Uterus (tissue), 4 donors: ENCODE measurements around the gene PHTF2. TPM values are rescaled to one million over a fixed set of nuclear protein-coding genes. Genes with fewer than 3 reads are reported as not detected.

ENCODE experiments used
- DNase-seq, 2 donors: peaks; one replicate each; pipeline ENCODE4 v3.0.0-alpha.2; 2019 to 2020
- H3K27ac ChIP-seq, 2 donors: fragments of 200-600 bp; sonication (generic); 1 replicate in 1 of 2; 2 replicates in 1 of 2; pipeline ENCODE4 v1.5.1; 2016 to 2018
- H3K27me3 ChIP-seq, 2 donors: fragments of 200-600 bp; sonication (generic); one replicate each; pipeline ENCODE4 v1.5.1; 2018 to 2019; ENCODE audit warnings: control low read depth in 1 of 2
- H3K36me3 ChIP-seq, 2 donors: fragments of 200-600 bp; sonication (generic); one replicate each; pipeline ENCODE4 v1.5.1; 2019; ENCODE audit warnings: control low read depth in 1 of 2
- H3K4me1 ChIP-seq, 2 donors: fragments of 200-600 bp; sonication (generic); one replicate each; pipeline ENCODE4 v1.5.1; 2018 to 2019; ENCODE audit warnings: control low read depth in 1 of 2
- H3K4me3 ChIP-seq, 2 donors: fragments of 200-600 bp; sonication (generic); 1 replicate in 1 of 2; 2 replicates in 1 of 2; pipeline ENCODE4 v1.5.1; 2018 to 2019; ENCODE audit warnings: mild to moderate bottlenecking in 1 of 2
- H3K9me3 ChIP-seq, 2 donors: fragments of 200-600 bp; sonication (generic); one replicate each; pipeline ENCODE4 v1.5.1; 2019; ENCODE audit warnings: control low read depth in 1 of 2
- POLR2A ChIP-seq, 2 donors: fragments of 450-650 bp; IDR thresholded peaks; one replicate each; pipeline ENCODE4 v1.6.1; 2016; ENCODE audit warnings: antibody characterized with exemption in 2 of 2, mild to moderate bottlenecking in 1 of 2, moderate library complexity in 1 of 2
- intact Hi-C: fragments of 100-400 bp; cut with DNase I; formaldehyde crosslinking; loops from one replicate; pipeline ENCODE4 v1.15.1; 2023; ENCODE audit warnings: low total_unique reads
- total RNA-seq, 4 donors: library from RNA; depleted of rRNA in 3 of 4; stranded (reverse); fragments of >200 nt in 3 of 4; gene quantifications; one replicate each; pipeline versions ENCODE4 v1.1.0 to v1.2.4, GENCODE V29; 2014 to 2023
- TF ChIP-seq, protein P1 (sequence below), 4 experiments: fragments of 200-600 bp in 2 of 4; fragments of 450-650 bp in 2 of 4; sonication (generic) in 2 of 4; IDR thresholded peaks; one replicate each; pipeline ENCODE4 v1.5.1; 2016 to 2019; ENCODE audit warnings: antibody characterized with exemption in 4 of 4, mild to moderate bottlenecking in 2 of 4, moderate library complexity in 1 of 4
- donor health status: DM: yes; HTN: yes; CAD: no.

The PHTF2 gene
- total RNA-seq, 4 donors from 2014 or later: 6.4 to 54.8 (median 24.7) TPM

DNA sequence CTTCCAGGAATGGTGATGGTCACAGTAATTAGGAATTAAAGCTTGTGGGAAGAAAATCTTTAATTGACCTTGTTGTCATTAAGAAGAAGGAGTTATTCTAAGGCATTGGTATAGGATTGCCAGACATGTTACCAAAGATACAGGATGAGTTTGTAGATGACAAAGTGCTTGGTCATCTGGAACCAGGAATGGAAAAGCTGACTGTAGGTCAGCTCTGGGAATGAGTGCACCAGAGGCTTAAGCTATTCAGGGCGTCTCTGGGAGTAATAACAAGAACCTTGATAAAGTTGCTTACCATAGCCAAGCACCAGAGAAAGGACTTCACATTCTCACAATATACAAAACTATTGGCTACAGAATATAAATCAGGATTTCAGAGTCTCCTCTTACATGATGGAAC, 89.0 kb downstream of the PHTF2 start:
- H3K27me3 ChIP-seq: no peaks in the 10 kb centered on the region
- H3K27ac ChIP-seq: no peak overlapping the region
- H3K36me3 ChIP-seq: no peaks in the 10 kb centered on the region
- H3K9me3 ChIP-seq: no peaks in the 10 kb centered on the region
- no peak for TF ChIP-seq POLR2A (IDR thresholded peaks at IDR 0.05)
- TF ChIP-seq, protein P1, sequence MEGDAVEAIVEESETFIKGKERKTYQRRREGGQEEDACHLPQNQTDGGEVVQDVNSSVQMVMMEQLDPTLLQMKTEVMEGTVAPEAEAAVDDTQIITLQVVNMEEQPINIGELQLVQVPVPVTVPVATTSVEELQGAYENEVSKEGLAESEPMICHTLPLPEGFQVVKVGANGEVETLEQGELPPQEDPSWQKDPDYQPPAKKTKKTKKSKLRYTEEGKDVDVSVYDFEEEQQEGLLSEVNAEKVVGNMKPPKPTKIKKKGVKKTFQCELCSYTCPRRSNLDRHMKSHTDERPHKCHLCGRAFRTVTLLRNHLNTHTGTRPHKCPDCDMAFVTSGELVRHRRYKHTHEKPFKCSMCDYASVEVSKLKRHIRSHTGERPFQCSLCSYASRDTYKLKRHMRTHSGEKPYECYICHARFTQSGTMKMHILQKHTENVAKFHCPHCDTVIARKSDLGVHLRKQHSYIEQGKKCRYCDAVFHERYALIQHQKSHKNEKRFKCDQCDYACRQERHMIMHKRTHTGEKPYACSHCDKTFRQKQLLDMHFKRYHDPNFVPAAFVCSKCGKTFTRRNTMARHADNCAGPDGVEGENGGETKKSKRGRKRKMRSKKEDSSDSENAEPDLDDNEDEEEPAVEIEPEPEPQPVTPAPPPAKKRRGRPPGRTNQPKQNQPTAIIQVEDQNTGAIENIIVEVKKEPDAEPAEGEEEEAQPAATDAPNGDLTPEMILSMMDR (IDR thresholded peaks at IDR 0.05): no peak
- H3K4me1 ChIP-seq: no peaks in the 10 kb centered on the region
- intact Hi-C loops: no loop called here
- no peak overlapping the region for H3K4me3 ChIP-seq
- DNase-seq: no peak

DNA sequence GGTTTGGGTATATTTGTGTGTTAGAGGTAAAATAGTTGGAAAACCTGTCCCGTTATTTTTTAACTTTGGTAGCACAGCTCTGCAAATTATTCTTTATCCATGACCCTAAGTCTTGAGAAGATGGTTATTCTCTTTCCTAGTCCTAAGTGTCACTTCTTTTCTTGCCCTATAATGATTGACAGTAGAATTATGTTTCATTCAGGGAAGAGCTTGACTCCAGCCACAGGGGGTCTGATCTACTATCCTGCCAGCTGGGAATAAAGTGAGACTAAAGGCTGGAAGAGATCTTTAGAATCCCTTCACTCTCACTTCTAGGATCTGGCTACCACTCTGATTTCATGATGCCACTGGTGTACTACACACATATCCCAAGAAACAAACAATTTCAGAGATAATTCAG, 90.4 kb downstream of the PHTF2 start:
- H3K27me3 ChIP-seq: no peaks in the 10 kb centered on the region
- TF ChIP-seq, protein P1 (IDR thresholded peaks at IDR 0.05): no peak
- TF ChIP-seq POLR2A (IDR thresholded peaks at IDR 0.05): no peak
- H3K4me1 ChIP-seq: no peaks in the 10 kb centered on the region
- DNase-seq: no peak
- no peak overlapping the region for H3K4me3 ChIP-seq
- no peak overlapping the region for H3K27ac ChIP-seq
- intact Hi-C loops: no loop called here
- no peaks in the 10 kb centered on the region for H3K9me3 ChIP-seq
- no peaks in the 10 kb centered on the region for H3K36me3 ChIP-seq

DNA sequence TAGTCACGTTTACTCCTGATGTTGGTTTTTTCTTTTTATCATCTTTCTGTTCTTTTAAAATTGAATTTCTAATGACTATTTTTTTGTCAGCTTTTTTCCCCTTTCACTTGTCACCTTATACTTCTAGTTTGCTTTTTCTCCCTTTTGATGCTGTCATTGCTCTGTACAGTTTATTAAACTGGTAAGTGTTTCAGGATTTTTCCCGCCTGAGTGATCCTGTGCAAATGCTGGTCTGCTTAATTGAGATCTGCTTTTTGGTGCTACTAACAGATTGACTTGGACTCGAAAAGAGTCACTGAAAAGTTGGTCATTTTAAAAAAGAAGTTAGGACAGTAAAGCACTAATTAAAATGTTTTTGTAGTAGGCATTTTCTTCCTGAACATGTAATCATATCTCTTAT, 95.2 kb downstream of the PHTF2 start:
- intact Hi-C loops: no loop called here
- no peak for DNase-seq

GRCh38 chr7:77894574-77895091, 96.1 kb downstream of the PHTF2 start:
- Histone ChIP-seq H3K4me1 (no peaks in the 10 kb centered on the region), H3K36me3 (no peaks in the 10 kb centered on the region), H3K27me3 (no peaks in the 10 kb centered on the region), H3K9me3 (no peaks in the 10 kb centered on the region), H3K4me3 (no peak overlapping the region), H3K27ac (no peak overlapping the region)
- no peak for TF ChIP-seq POLR2A (IDR thresholded peaks at IDR 0.05)
- TF ChIP-seq, protein P1 (IDR thresholded peaks at IDR 0.05): no peak
- intact Hi-C loops: no loop called here
- no peak for DNase-seq

More for the DNA sequence above, 95.2 kb downstream of the PHTF2 start:
- H3K36me3 ChIP-seq: no peaks in the 10 kb centered on the region
- no peak overlapping the region for H3K27ac ChIP-seq
- no peaks in the 10 kb centered on the region for H3K9me3 ChIP-seq
- H3K4me3 ChIP-seq: no peak overlapping the region
- H3K4me1 ChIP-seq: no peaks in the 10 kb centered on the region
- H3K27me3 ChIP-seq: no peaks in the 10 kb centered on the region
- TF ChIP-seq, protein P1 (IDR thresholded peaks at IDR 0.05): no peak
- no peak for TF ChIP-seq POLR2A (IDR thresholded peaks at IDR 0.05)

- TF ChIP-seq, protein P1 (IDR thresholded peaks at IDR 0.05): no peak
- no peak for TF ChIP-seq POLR2A (IDR thresholded peaks at IDR 0.05)
- no peak for DNase-seq
- intact Hi-C loops: no loop called here
- Histone ChIP-seq H3K27me3 (no peaks in the 10 kb centered on the region), H3K4me1 (no peaks in the 10 kb centered on the region), H3K9me3 (no peaks in the 10 kb centered on the region), H3K27ac (no peak overlapping the region), H3K36me3 (no peaks in the 10 kb centered on the region), H3K4me3 (no peak overlapping the region)
Observed at GRCh38 chr7:77895905-77896304, 97.3 kb downstream of the PHTF2 start.
